T47D (cell line): ENCODE measurements around the gene CLEC17A.

Source experiments
- DNase-seq, 2 experiments: peaks; one replicate each; pipeline versions ENCODE4 v3.0.0 to v3.0.0-alpha.2; 2011 to 2012; ENCODE audit warnings: low read depth in 1 of 2, low spot score in 1 of 2
- JUND ChIP-seq: IDR thresholded peaks from 2 replicates; pipeline ENCODE4 v1.6.1; 2012; ENCODE audit warnings: low read depth
- in situ Hi-C: cut with HindIII; loops from 2 replicates; pipeline ENCODE4 v1.10.0; 2016; ENCODE audit warnings: low sequenced_read_pairs, low pct_unique_long_range_greater_than_20kb

Gene CLEC17A

GRCh38 chr19:14659874-14660489 is 77.1 kb downstream of the CLEC17A start:
- no peak for DNase-seq
- in situ Hi-C loops = no loop called here
- no peak for TF ChIP-seq JUND

DNA sequence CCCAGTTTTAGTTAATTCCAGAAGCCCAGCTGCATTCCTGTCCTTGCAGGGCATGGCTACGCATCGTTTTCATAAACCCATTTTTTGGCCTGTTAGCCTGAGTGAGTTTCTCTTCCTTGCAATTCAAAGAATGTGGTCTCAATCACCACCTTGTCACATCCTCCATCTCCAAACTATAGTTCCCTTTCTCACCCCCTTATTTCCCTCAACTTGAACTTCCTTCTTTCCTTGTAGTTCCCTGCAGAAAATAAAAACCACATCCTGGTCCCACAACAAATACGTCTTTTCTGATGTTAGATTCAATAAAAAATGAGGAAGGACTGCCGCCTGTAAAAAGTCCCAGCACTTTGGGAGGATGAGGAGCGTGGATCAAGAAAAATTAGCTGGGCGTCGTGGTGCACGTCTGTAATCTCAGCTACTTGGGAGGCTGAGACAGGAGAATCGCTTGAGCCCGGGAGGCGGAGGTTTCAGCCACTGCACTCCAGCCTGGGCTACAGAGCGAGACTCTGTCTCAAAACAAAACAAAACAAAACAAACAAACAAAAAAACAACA is 78.6 kb downstream of the CLEC17A start:
- in situ Hi-C loops = no loop called here
- peak in 1 of 2 experiments; percentile 2 for DNase-seq
- no peak for TF ChIP-seq JUND
